ENCODE data around the gene EBF3. TPM values are rescaled to one million over a fixed set of nuclear protein-coding genes. Genes with fewer than 3 reads are reported as not detected.

Gene EBF3
- total RNA-seq, 1 experiment from 2014 or later = 3.0 TPM

- DNase-seq (ENCODE audit: low read depth) = no peak
These were observed 109.9 kb downstream of the EBF3 start for GRCh38 chr10:129854158-129854557.

- DNase-seq (ENCODE audit: low read depth) = no peak
These were observed 110.5 kb downstream of the EBF3 start for GRCh38 chr10:129853562-129853903.

GRCh38 chr10:129852829-129853561 is 111.1 kb downstream of the EBF3 start:
- DNase-seq (ENCODE audit: low read depth) = no peak

- no peak for DNase-seq (ENCODE audit: low read depth)
These were observed 112.0 kb downstream of the EBF3 start for GRCh38 chr10:129851941-129852640.

GRCh38 chr10:129850790-129851189 is 113.3 kb downstream of the EBF3 start:
- no peak for DNase-seq (ENCODE audit: low read depth)

GRCh38 chr10:129850316-129850715 is 113.8 kb downstream of the EBF3 start:
- no peak for DNase-seq (ENCODE audit: low read depth)

GRCh38 chr10:129849853-129850252 is 114.2 kb downstream of the EBF3 start:
- no peak for DNase-seq (ENCODE audit: low read depth)

- no peak for DNase-seq (ENCODE audit: low read depth)
These were observed 114.7 kb downstream of the EBF3 start for GRCh38 chr10:129849452-129849750.

- no peak for DNase-seq (ENCODE audit: low read depth)
These were observed 115.2 kb downstream of the EBF3 start for GRCh38 chr10:129848696-129849451.

- no peak for DNase-seq (ENCODE audit: low read depth)
These were observed 116.2 kb downstream of the EBF3 start for GRCh38 chr10:129847741-129848483.

- DNase-seq (ENCODE audit: low read depth) = no peak
These were observed 117.1 kb downstream of the EBF3 start for GRCh38 chr10:129846991-129847391.

- no peak for DNase-seq (ENCODE audit: low read depth)
These were observed 118.8 kb downstream of the EBF3 start for GRCh38 chr10:129845111-129845753.

GRCh38 chr10:129844216-129844766 is 119.8 kb downstream of the EBF3 start:
- no peak for DNase-seq (ENCODE audit: low read depth)

- DNase-seq (ENCODE audit: low read depth) = no peak
These were observed 120.4 kb downstream of the EBF3 start for GRCh38 chr10:129843702-129844101.

- no peak for DNase-seq (ENCODE audit: low read depth)
These were observed 120.9 kb downstream of the EBF3 start for GRCh38 chr10:129843131-129843541.

- DNase-seq (ENCODE audit: low read depth) = no peak
These were observed 122.0 kb downstream of the EBF3 start for GRCh38 chr10:129842031-129842430.

GRCh38 chr10:129841590-129841989 is 122.5 kb downstream of the EBF3 start:
- DNase-seq (ENCODE audit: low read depth) = no peak

- no peak for DNase-seq (ENCODE audit: low read depth)
These were observed 123.0 kb downstream of the EBF3 start for GRCh38 chr10:129841071-129841470.

GRCh38 chr10:129840196-129840590 is 123.9 kb downstream of the EBF3 start:
- no peak for DNase-seq (ENCODE audit: low read depth)

- DNase-seq (ENCODE audit: low read depth) = no peak
These were observed 124.5 kb downstream of the EBF3 start for GRCh38 chr10:129839285-129840195.

All from RPMI7951 (cell line).